Measurements from ENCODE around the gene FCRL2.
"Not testable (repeated sequence)": the region's sequence is repeated elsewhere in the genome, so short reads cannot be mapped to it uniquely, and the experiment has no call there.

The FCRL2 gene

DNA sequence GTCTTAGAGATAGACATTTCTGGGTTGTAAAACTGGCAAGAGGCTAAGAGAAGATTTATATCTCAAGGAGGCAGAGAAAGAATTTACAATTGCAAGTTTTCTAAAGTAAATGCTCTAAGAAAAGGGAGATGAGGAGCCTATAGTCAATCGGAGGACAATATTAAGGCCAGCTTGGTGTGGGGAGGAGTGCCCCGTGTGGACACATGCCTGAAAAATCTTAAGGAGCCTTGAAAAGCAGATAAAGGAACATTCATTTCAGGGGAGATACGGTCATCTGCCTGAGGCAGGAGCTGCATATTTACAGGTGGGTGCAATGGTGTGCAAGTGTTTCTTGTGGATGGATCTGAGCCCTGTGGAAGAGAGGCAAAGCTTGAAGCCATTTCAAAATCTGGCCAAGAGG is 25.6 kb downstream of the FCRL2 start:
- Histone ChIP-seq H3K9me3 (ENCODE audit: control insufficient read depth in 2 of 2, low read length in 2 of 2) (no peaks in the 10 kb centered on the region), H3K4me1 (ENCODE audit: control insufficient read depth, insufficient read depth, low read length) (no peaks in the 10 kb centered on the region), H3K36me3 (ENCODE audit: control insufficient read depth in 2 of 2, insufficient read depth in 2 of 2, low read length in 2 of 2) (no peaks in the 10 kb centered on the region), H3K27me3 (ENCODE audit: control insufficient read depth in 1 of 2, insufficient read depth in 2 of 2, low read length in 2 of 2) (no peaks in the 10 kb centered on the region), H3K27ac (ENCODE audit: low read length) (no peak overlapping the region), H3K4me3 (ENCODE audit: low read length in 2 of 2) (no peak overlapping the region), H3K9ac (ENCODE audit: low read length in 2 of 2) (no peak overlapping the region)

DNA sequence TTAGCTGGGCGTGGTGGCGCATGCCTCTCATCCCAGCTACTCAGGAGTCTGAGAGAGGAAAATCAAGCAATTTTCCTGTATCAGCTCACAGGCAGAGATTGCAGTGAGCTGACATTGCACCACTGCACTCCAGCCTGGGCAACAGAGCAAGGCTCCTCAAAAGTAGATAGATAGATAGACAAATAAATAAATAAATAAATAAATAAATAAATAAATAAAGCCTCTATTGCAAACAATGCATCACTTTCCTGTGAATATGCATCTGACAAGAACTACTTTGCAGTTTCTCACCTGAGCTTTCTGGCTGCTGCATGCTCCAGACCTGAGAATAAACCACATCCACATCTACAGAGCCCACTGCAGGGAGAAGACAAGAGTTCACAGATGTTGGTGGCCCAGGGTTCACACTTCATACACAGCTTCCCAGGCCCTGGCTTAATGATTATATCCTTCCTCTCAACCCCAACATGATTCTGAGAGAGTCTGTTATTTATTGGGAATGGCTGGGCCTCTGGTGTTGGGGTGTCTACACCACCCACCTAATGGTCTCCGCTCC is 28.6 kb downstream of the FCRL2 start:
- Histone ChIP-seq H3K27me3 (ENCODE audit: control insufficient read depth in 1 of 2, insufficient read depth in 2 of 2, low read length in 2 of 2) (no peaks in the 10 kb centered on the region), H3K9ac (ENCODE audit: low read length in 2 of 2) (no peak overlapping the region), H3K36me3 (ENCODE audit: control insufficient read depth in 2 of 2, insufficient read depth in 2 of 2, low read length in 2 of 2) (no peaks in the 10 kb centered on the region), H3K4me3 (ENCODE audit: low read length in 2 of 2) (no peak overlapping the region), H3K27ac (ENCODE audit: low read length) (no peak overlapping the region), H3K4me1 (ENCODE audit: control insufficient read depth, insufficient read depth, low read length) (no peaks in the 10 kb centered on the region), H3K9me3 (ENCODE audit: control insufficient read depth in 2 of 2, low read length in 2 of 2) (no peaks in the 10 kb centered on the region)

GRCh38 chr1:157739229-157739901 is 37.6 kb downstream of the FCRL2 start:
- H3K4me1 ChIP-seq (ENCODE audit: control insufficient read depth, insufficient read depth, low read length): no peaks in the 10 kb centered on the region
- H3K36me3 ChIP-seq (ENCODE audit: control insufficient read depth in 2 of 2, insufficient read depth in 2 of 2, low read length in 2 of 2): no peaks in the 10 kb centered on the region
- no peaks in the 10 kb centered on the region for H3K9me3 ChIP-seq (ENCODE audit: control insufficient read depth in 2 of 2, low read length in 2 of 2)
- H3K4me3 ChIP-seq (ENCODE audit: low read length in 2 of 2): no peak overlapping the region
- H3K27ac ChIP-seq (ENCODE audit: low read length): no peak overlapping the region
- H3K9ac ChIP-seq (ENCODE audit: low read length in 2 of 2): no peak overlapping the region
- H3K27me3 ChIP-seq (ENCODE audit: control insufficient read depth in 1 of 2, insufficient read depth in 2 of 2, low read length in 2 of 2): no peaks in the 10 kb centered on the region

GRCh38 chr1:157735991-157736390 is 40.9 kb downstream of the FCRL2 start:
- not testable (repeated sequence) for H3K27ac ChIP-seq (ENCODE audit: low read length); H3K27me3 ChIP-seq (ENCODE audit: control insufficient read depth in 1 of 2, insufficient read depth in 2 of 2, low read length in 2 of 2); H3K36me3 ChIP-seq (ENCODE audit: control insufficient read depth in 2 of 2, insufficient read depth in 2 of 2, low read length in 2 of 2); H3K9ac ChIP-seq (ENCODE audit: low read length in 2 of 2); H3K9me3 ChIP-seq (ENCODE audit: control insufficient read depth in 2 of 2, low read length in 2 of 2); H3K4me1 ChIP-seq (ENCODE audit: control insufficient read depth, insufficient read depth, low read length); H3K4me3 ChIP-seq (ENCODE audit: low read length in 2 of 2)

GRCh38 chr1:157734321-157734720 is 42.6 kb downstream of the FCRL2 start:
- Histone ChIP-seq H3K27me3 (ENCODE audit: control insufficient read depth in 1 of 2, insufficient read depth in 2 of 2, low read length in 2 of 2) (no peaks in the 10 kb centered on the region), H3K27ac (ENCODE audit: low read length) (no peak overlapping the region), H3K4me3 (ENCODE audit: low read length in 2 of 2) (no peak overlapping the region), H3K36me3 (ENCODE audit: control insufficient read depth in 2 of 2, insufficient read depth in 2 of 2, low read length in 2 of 2) (no peaks in the 10 kb centered on the region), H3K9ac (ENCODE audit: low read length in 2 of 2) (no peak overlapping the region), H3K9me3 (ENCODE audit: control insufficient read depth in 2 of 2, low read length in 2 of 2) (no peaks in the 10 kb centered on the region), H3K4me1 (ENCODE audit: control insufficient read depth, insufficient read depth, low read length) (no peaks in the 10 kb centered on the region)

DNA sequence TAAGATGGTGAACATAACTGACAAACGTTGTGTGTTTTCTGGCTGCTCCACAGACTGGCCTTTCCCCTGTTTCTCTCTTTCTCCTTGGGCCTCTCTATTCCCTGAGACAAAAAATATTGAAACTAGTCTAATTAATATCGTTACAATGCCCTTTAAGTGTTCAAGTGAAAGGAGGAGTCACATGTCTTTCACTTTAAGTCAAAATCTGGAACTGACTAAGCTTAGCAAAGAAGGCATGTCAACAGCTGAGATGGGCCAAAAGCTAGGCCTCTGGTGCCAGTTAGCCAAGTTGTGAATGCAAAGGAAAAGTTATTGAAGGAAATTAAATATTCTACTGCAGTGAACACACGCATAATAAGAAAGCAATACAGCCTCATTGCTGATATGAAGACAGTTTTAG is 44.2 kb downstream of the FCRL2 start:
- H3K9me3 ChIP-seq (ENCODE audit: control insufficient read depth in 2 of 2, low read length in 2 of 2): no peaks in the 10 kb centered on the region
- no peak overlapping the region for H3K27ac ChIP-seq (ENCODE audit: low read length)
- H3K36me3 ChIP-seq (ENCODE audit: control insufficient read depth in 2 of 2, insufficient read depth in 2 of 2, low read length in 2 of 2): no peaks in the 10 kb centered on the region
- no peak overlapping the region for H3K4me3 ChIP-seq (ENCODE audit: low read length in 2 of 2)
- no peaks in the 10 kb centered on the region for H3K4me1 ChIP-seq (ENCODE audit: control insufficient read depth, insufficient read depth, low read length)
- H3K9ac ChIP-seq (ENCODE audit: low read length in 2 of 2): no peak overlapping the region
- H3K27me3 ChIP-seq (ENCODE audit: control insufficient read depth in 1 of 2, insufficient read depth in 2 of 2, low read length in 2 of 2): no peaks in the 10 kb centered on the region

DNA sequence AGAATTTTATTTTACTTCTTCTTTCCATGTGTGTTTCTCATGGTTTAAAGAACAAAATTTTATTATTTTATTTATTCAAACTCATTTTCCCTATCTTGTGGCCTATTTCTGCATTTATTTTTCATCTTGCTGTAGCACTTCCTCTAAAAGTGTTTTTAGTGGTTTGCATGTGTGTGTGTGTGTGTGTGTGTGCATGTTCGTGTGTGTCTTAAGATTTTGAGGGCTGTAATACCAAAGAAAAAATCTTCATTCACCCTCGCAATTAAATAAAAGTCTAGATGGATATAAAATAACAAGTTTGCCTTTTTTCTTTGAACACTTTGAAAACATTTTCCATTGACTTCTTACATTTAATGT is 51.7 kb downstream of the FCRL2 start:
- no peak overlapping the region for H3K4me3 ChIP-seq (ENCODE audit: low read length in 2 of 2)
- no peaks in the 10 kb centered on the region for H3K36me3 ChIP-seq (ENCODE audit: control insufficient read depth in 2 of 2, insufficient read depth in 2 of 2, low read length in 2 of 2)
- H3K27me3 ChIP-seq (ENCODE audit: control insufficient read depth in 1 of 2, insufficient read depth in 2 of 2, low read length in 2 of 2): no peaks in the 10 kb centered on the region
- H3K4me1 ChIP-seq (ENCODE audit: control insufficient read depth, insufficient read depth, low read length): no peaks in the 10 kb centered on the region
- H3K27ac ChIP-seq (ENCODE audit: low read length): no peak overlapping the region
- no peaks in the 10 kb centered on the region for H3K9me3 ChIP-seq (ENCODE audit: control insufficient read depth in 2 of 2, low read length in 2 of 2)
- H3K9ac ChIP-seq (ENCODE audit: low read length in 2 of 2): no peak overlapping the region

DNA sequence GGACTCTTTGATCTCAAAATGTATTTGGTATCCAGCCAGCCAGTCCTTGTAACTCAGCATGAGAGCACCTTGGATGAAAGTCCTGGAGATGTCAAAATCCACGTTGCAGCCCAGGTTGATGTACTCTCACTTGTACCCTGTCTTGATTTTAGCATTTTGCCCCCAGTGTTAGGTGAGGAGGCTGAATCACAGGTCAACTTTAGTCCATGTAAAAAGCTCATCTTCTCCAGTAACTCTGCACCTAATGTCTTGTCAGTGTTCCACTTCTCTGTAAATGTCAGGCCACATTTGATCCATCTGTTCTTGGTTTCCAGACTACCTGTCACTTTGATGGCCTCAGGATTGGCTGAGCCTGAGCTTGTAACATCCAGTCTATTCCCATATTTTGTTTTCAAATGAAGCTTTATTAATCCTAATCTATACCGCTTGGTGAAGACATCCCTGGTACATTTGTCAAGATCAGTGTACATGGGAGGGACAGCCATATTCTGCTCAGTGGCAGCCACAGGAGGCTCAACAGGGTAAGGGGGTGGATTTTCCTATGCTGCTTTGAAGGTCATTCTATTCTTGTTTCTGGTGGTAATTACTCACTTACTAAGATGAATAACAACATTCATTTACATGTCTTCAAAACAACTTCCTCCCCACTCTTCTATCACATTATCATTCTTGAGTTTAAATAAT is 52.3 kb downstream of the FCRL2 start:
- no peak overlapping the region for H3K27ac ChIP-seq (ENCODE audit: low read length)
- H3K4me3 ChIP-seq (ENCODE audit: low read length in 2 of 2): no peak overlapping the region
- H3K36me3 ChIP-seq (ENCODE audit: control insufficient read depth in 2 of 2, insufficient read depth in 2 of 2, low read length in 2 of 2): no peaks in the 10 kb centered on the region
- H3K27me3 ChIP-seq (ENCODE audit: control insufficient read depth in 1 of 2, insufficient read depth in 2 of 2, low read length in 2 of 2): no peaks in the 10 kb centered on the region
- no peaks in the 10 kb centered on the region for H3K4me1 ChIP-seq (ENCODE audit: control insufficient read depth, insufficient read depth, low read length)
- H3K9ac ChIP-seq (ENCODE audit: low read length in 2 of 2): no peak overlapping the region
- no peaks in the 10 kb centered on the region for H3K9me3 ChIP-seq (ENCODE audit: control insufficient read depth in 2 of 2, low read length in 2 of 2)

- H3K9ac ChIP-seq (ENCODE audit: low read length in 2 of 2): no peak overlapping the region
- no peak overlapping the region for H3K4me3 ChIP-seq (ENCODE audit: low read length in 2 of 2)
- H3K36me3 ChIP-seq (ENCODE audit: control insufficient read depth in 2 of 2, insufficient read depth in 2 of 2, low read length in 2 of 2): no peaks in the 10 kb centered on the region
- no peaks in the 10 kb centered on the region for H3K4me1 ChIP-seq (ENCODE audit: control insufficient read depth, insufficient read depth, low read length)
- no peaks in the 10 kb centered on the region for H3K9me3 ChIP-seq (ENCODE audit: control insufficient read depth in 2 of 2, low read length in 2 of 2)
- H3K27ac ChIP-seq (ENCODE audit: low read length): no peak overlapping the region
- no peaks in the 10 kb centered on the region for H3K27me3 ChIP-seq (ENCODE audit: control insufficient read depth in 1 of 2, insufficient read depth in 2 of 2, low read length in 2 of 2)
Measured at GRCh38 chr1:157723157-157723556, 53.8 kb downstream of the FCRL2 start.

- no peak overlapping the region for H3K27ac ChIP-seq (ENCODE audit: low read length)
- H3K4me1 ChIP-seq (ENCODE audit: control insufficient read depth, insufficient read depth, low read length): no peaks in the 10 kb centered on the region
- no peaks in the 10 kb centered on the region for H3K27me3 ChIP-seq (ENCODE audit: control insufficient read depth in 1 of 2, insufficient read depth in 2 of 2, low read length in 2 of 2)
- no peaks in the 10 kb centered on the region for H3K36me3 ChIP-seq (ENCODE audit: control insufficient read depth in 2 of 2, insufficient read depth in 2 of 2, low read length in 2 of 2)
- no peak overlapping the region for H3K4me3 ChIP-seq (ENCODE audit: low read length in 2 of 2)
- no peak overlapping the region for H3K9ac ChIP-seq (ENCODE audit: low read length in 2 of 2)
- no peaks in the 10 kb centered on the region for H3K9me3 ChIP-seq (ENCODE audit: control insufficient read depth in 2 of 2, low read length in 2 of 2)
Measured at GRCh38 chr1:157721985-157722384, 54.9 kb downstream of the FCRL2 start.

DNA sequence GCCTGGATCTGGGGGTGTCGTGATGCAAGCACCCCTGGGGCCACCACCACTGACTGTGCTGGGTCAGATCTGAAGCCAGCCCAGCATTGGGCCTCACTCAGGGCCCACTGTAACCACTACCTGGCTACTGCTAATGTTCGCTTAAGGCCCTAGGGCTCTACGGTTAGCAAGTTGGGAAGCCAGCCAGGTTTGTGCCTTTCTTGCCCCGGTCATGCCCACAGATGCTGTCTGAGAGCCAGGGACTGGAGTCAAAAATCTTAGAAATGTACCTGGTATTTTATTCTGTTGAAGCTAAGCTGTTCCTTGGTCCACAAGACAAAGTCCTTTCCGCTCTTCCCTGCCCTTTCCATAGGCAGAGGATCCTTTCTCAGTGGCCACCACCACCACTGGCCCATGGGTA is 61.2 kb downstream of the FCRL2 start:
- no peak overlapping the region for H3K4me3 ChIP-seq (ENCODE audit: low read length in 2 of 2)
- no peak overlapping the region for H3K9ac ChIP-seq (ENCODE audit: low read length in 2 of 2)
- no peaks in the 10 kb centered on the region for H3K4me1 ChIP-seq (ENCODE audit: control insufficient read depth, insufficient read depth, low read length)
- no peaks in the 10 kb centered on the region for H3K9me3 ChIP-seq (ENCODE audit: control insufficient read depth in 2 of 2, low read length in 2 of 2)
- H3K27ac ChIP-seq (ENCODE audit: low read length): no peak overlapping the region
- no peaks in the 10 kb centered on the region for H3K27me3 ChIP-seq (ENCODE audit: control insufficient read depth in 1 of 2, insufficient read depth in 2 of 2, low read length in 2 of 2)
- no peaks in the 10 kb centered on the region for H3K36me3 ChIP-seq (ENCODE audit: control insufficient read depth in 2 of 2, insufficient read depth in 2 of 2, low read length in 2 of 2)

Data from stomach smooth muscle (tissue), 2 donors.